ENCODE data around the gene MDK.

The MDK gene

DNA sequence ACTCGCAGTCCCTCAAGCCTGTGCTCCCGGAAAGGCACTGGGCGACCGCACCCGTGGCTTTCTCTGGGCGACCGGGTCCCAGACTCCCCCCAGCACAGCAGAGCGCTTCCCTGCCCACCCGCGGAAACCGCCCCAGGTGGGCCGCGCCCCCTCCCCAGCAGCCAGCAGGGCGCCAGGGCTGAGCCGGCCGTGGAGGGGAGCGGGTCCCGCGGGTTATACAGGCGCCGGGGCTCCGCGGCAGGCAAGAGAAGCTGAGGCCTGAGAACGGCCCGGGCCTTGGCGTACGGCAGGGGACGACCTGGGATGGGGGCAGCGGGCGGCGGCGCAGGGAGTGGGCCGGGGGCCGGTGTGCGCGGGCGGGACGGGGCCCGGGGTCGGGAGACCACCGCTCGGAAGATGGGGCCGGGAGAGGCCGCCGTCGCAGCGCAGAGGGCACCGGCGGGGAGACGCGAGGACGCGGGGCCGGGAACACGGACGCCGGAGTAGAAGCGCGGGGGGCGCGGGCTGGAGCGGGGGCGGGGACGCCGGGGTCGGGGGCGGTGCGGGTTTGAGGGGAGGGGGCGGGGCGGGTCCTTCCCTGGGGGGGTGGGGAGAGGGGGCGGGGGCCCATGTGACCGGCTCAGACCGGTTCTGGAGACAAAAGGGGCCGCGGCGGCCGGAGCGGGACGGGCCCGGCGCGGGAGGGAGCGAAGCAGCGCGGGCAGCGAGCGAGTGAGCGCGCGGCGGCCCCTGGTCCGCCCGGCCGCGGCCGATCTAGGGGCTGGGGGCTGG lies at the start of gene MDK:
Gene MDK, plus strand, starts transcription at position 622 of the 771 bp plus-strand sequence. CDS start 389 bp downstream, outside the sequence.
- in situ Hi-C loops (cut with MboI; ENCODE audit: low sequenced_read_pairs): no loop called here

GRCh38 chr11:46332093-46332567 lies 49.3 kb upstream of the MDK start:
- in situ Hi-C loops (cut with MboI; ENCODE audit: low sequenced_read_pairs): no loop called here

DNA sequence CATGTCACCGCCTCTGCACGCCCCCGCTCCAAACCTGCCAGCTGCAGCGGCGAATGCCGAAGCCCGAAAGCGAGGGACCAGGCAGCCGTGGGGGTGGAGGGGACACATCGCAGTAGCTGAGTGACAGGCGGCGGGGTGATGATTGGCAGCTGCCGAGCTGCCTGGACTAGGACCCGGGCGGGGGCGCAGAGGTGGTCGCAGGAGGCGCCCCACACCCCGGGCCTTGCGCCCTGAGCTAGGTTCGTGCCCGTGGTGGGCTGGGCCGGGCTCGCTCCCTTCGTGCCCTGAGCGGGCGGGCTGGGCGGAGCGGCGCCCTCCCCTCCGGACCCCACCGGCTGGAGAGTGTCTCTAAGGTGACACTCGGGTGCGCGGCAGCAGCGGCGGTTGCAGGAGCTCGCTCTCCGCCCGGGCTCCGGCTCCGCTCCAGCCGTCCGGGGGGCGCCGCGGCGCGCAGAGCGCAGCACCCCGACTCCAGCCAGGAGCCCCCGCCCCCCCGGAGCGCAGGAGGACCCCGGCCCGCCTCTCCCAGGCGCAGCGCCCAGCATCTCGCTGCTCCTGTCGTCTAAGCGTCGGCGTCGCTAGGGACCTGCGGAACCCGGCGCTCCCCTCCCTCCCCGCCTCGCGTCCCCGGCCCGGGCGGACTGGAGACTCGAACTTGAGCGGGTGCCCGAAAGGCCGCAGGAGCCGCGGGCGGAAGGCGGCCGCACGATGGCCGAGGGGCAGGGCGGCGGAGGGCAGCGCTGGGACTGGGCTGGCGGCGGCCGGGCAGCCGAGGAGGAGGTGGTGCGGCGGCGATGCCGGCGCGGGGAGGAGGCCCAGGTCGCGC lies 48.7 kb upstream of the MDK start:
- in situ Hi-C loops (cut with MboI; ENCODE audit: low sequenced_read_pairs): no loop called here

DNA sequence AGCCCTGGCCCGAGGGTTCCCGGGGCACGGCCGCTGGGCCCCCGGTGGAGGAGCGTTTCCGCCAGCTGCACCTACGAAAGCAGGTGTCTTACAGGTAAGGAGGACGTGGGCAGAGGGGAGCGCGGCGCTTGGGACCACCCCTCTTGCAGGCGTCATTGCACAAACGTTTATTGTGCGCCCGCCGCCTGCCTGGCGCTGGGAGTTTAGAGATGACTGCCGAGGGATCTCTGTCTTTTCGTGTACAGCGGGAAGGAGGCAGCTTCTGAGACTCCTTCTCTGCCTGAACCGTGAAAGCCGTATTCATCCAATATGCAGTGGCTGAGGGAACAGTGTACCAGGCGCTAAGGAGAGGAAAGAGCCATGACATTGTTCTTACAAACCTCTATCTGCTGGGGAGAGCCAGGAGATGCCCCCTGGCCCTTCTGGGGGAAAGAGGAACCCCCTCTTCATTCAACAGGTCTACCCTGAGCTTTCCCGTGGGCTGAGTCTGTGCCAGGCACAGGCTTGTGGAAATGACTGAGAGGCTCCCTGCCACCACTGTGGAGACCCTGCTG lies 48.0 kb upstream of the MDK start:
- in situ Hi-C loops (cut with MboI; ENCODE audit: low sequenced_read_pairs): no loop called here

- in situ Hi-C loops (cut with MboI; ENCODE audit: low sequenced_read_pairs): no loop called here
These were observed 47.3 kb upstream of the MDK start for GRCh38 chr11:46334211-46334610.

GRCh38 chr11:46335271-46335670 lies 46.2 kb upstream of the MDK start:
- in situ Hi-C loops (cut with MboI; ENCODE audit: low sequenced_read_pairs): no loop called here

DNA sequence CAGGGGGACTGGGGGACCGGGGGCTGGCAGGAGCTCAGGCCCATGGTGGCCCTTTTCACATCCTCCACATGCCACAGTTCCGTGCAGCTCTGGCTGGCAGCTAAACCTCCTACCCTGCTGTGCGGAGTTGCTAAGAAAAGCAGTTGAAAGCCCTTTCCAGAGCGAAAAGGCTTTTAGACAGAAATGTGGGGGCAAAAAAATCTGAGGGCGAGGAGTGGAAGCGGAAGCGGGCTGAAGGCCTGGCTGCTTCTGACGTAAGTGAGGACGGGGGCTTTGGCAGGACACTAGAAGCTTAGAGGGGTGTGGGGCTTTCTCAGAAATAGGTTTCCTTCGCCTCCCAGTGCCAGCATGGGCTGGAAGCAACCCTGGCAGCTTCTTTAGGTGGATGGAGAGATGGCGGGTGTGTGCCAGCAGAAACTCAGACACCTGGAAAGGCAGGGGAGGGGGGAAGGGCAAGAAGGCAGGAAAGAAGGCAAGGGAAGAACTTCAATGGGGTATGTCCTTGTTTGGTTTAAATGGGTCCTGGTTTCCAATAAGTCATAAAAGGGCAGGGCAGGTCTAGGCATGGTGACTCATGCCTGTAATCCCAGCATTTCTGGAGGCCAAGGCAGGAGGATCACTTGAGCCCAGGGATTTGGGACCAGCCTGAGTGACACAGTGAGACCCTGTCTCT lies 45.4 kb upstream of the MDK start:
- in situ Hi-C loops (cut with MboI; ENCODE audit: low sequenced_read_pairs): no loop called here

GRCh38 chr11:46336563-46337180 lies 44.8 kb upstream of the MDK start:
- in situ Hi-C loops (cut with MboI; ENCODE audit: low sequenced_read_pairs): no loop called here

- in situ Hi-C loops (cut with MboI; ENCODE audit: low sequenced_read_pairs): no loop called here
These were observed 43.7 kb upstream of the MDK start for GRCh38 chr11:46337626-46338345.

DNA sequence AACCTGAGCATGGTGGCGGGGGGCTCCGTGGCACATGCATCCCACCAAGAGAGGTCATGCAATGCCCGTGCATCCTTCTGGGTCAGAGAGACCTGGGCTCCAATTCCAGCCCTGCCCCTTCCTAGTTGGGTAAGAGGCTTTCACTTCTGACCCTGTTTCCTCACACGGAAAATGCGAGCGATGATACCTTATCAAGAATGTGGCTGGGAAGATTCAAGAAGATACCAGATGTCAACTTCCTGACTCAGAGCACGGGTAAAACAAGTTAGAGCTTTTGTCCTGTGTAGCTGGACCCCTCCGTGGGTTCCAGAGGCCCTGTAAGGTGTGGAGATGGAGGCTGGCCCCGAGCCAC lies 42.9 kb upstream of the MDK start:
- in situ Hi-C loops (cut with MboI; ENCODE audit: low sequenced_read_pairs): no loop called here

DNA sequence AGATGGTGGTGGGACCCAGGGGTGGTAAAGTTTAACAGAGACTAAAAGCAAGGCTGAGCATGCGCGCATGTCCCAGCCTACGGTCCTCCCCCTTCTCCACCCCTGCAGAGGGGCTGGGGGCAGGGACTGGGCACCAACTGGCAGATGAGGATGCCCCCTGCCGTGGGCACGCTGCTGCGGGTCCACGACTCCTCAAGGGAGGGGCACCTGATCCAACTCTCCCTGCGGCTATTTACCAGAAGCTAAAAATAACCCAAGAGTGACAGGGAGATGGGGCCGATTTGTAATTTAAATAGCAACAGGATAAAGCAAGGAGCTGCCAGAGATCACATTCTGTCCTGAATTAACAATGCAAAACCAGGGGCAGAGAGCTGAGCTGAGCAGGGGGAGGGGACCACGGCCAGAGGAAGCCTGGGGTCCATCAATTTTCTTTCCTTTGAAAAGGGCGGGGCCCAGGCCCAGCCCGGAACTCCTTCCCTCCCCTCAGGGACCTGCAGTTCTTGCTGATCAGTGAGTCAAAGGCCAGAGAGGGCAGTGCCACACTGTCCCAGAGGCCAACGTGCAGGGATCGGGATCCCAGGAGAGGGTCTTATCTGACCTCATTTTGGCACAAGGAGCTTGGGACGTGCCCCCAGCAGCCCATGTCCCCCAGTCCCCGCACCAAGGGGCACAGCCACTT lies 42.3 kb upstream of the MDK start:
- in situ Hi-C loops (cut with MboI; ENCODE audit: low sequenced_read_pairs): no loop called here

DNA sequence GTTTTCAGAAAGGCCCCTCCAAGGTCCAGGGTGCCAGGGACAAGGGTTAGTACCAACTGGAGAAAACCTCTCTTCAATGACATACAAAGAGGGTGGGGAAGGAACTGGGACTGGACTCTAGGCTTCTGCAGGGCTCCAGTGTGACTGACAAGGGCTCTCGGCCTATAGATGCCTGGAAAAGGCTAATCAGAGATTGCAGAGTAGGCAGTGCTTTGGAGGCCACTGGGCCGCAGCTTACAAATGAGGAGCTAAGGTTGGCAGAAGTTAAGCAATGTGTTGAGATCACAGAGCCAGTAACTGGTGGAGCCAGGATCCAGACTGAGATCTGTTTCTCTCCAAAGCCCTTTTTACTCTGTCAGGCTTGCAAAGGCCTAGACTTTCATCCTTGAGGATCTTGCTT lies 41.7 kb upstream of the MDK start:
- in situ Hi-C loops (cut with MboI; ENCODE audit: low sequenced_read_pairs): no loop called here

DNA sequence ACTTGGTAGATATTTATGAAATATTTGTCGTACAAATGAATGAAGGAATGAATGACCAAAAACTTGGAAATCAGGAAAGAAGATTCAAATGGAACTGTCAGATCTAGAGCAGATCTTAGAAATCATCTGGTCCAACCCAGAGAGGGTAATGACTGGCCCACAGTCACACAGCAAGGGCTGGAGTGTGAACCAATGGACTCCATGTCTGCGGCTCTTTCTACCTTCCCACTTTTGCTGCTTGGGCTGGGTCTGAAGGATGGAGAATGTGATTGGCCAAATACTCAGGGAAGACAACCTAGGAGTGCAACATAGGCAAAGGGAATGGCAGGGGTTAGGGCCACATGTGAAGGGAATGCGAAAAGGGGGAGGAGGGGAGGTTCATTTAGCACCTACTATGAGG lies 40.0 kb upstream of the MDK start:
- in situ Hi-C loops (cut with MboI; ENCODE audit: low sequenced_read_pairs): no loop called here

GRCh38 chr11:46342239-46342638 lies 39.2 kb upstream of the MDK start:
- in situ Hi-C loops (cut with MboI; ENCODE audit: low sequenced_read_pairs): no loop called here

DNA sequence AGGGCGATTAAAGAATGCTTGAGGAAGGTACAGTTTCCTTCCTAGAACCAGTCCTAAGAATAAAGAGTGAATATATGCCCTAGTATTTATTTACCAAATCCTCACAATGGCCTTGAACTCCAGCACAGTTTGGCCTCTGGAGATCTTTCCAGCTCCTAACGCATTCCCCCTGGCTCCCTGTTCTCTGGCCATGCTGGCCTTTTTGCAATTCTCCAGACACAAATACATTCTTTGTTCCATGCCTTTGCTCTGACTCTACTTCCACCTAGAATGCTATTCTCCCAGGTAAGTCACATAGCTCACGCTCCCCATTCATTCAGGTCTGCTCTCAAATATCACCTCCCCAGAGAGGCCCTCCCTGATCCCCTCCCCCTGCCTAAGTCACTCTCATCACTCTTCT lies 37.9 kb upstream of the MDK start:
- in situ Hi-C loops (cut with MboI; ENCODE audit: low sequenced_read_pairs): no loop called here

DNA sequence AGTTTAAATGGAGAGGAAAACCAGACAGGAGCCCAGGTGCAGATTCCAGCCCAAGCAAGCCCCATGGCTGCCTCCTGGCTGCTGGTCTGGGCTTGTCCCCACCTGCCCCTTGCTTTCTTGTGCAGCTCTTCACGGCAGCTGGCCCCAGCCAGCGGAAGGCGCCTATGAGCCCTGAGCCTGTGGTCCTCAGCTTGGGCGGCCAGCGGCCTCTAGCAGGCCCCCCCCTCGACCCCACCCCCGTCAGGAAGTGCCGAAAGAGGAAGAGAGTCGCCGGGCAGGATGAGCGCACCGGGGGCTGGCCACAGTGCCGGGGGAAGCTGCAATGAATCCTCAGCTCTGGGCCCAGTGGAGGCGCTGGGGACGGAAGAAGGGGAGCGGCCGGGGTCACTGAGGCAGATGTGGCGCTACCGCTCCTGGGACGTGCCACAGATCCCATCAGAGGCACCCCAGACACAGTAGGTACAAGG lies 36.3 kb upstream of the MDK start:
- in situ Hi-C loops (cut with MboI; ENCODE audit: low sequenced_read_pairs): no loop called here

DNA sequence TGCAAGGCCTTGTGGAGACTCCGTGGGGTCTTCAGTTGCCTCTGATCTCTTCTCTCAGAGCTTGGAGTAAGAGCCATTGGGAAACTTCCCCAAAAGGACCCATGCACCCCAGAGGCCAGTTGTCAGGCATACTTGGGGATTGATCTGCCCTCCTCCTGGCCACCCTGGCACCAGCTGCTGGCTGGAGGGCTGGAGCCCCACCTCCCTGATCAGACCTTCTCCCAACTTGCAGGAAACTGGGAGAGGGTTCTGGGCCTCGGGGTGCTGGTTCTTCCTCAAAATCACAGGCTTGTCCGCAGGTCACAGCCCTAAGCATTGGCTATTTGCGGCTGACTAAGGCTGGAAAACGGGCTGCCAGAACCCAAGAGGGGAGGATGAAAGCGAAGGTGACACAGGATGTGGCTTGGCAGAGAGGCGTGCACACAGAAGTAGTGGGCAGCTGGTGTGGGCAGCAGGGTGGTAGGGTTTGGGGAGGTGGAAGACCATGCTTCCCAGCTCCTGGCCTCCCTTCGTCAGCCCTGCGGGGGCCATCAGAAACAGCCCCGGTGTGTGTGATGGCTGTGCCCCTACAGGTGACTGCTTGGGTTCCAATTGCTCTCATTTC lies 35.5 kb upstream of the MDK start:
- in situ Hi-C loops (cut with MboI; ENCODE audit: low sequenced_read_pairs): no loop called here

- in situ Hi-C loops (cut with MboI; ENCODE audit: low sequenced_read_pairs): no loop called here
These were observed 34.4 kb upstream of the MDK start, which contains the start of gene DGKZ for GRCh38 chr11:46346886-46347636. DGKZ (plus strand) TSS chr11:46347463; CDS start chr11:46347660, 197 bp downstream.
